8988T (cell line): ENCODE results near the gene PSMC4.
A peak's percentile ranks its signal among the peaks of the same experiment; 100 is the strongest.

ENCODE experiments used
- DNase-seq: peaks from one replicate; pipeline ENCODE4 v3.0.0; 2011

The PSMC4 gene

DNA sequence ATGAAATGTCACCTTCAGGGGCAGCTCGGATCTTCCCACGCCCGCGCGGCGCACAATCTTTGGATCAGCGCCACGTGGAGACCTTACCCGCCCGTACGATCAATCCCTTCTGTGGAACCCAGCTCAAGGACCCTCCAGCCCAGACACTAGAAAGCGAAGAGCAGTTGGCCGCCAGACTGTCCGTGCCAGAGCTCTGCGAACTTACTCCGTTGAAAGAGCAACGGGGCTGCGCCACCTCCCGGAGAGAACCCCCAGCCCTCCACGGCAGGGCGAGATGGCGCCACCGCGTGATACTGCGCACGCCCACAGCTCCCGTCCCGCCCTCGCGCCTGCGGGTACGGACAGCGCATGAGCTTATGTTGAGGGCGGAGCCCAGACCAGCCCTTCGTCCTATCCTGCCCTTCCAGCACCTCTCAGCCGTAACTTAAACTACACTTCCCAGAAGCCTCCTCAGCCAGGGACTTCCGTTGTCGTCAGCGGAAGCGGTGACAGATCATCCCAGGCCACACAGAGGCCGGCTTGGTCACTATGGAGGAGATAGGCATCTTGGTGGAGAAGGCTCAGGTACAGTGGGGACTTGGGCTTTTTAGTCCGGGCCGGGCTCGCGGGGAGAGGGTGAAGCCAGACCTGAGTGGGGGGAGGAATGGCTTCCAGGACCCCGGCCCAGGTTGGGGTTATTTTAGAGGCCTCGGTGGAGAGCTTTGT is at the start of gene PSMC4:
TSS of gene PSMC4 (plus strand) at position 491 of the 705 bp plus-strand sequence. CDS start at position 529, 38 bp downstream.
- DNase-seq: peak; percentile 74

DNA sequence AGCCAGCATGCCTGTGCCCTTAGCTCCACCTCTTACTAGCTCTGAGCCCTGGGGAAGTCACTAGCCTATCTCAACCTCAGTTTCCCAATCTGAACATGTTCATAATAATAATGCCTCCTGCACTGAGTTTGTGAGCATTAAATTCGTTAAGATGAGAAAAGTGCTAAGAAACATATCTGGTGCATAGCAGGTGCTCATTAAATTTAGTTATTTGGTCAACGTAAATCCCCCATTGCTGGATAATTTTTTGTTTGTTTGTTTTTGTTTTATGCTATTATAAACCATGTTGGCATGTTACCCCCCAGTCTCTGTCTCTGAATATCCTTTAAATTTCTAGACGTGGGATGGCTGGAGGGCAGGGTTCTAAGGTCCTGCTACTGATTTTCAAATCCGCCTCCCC is 47.1 kb upstream of the PSMC4 start:
- no peak for DNase-seq

DNA sequence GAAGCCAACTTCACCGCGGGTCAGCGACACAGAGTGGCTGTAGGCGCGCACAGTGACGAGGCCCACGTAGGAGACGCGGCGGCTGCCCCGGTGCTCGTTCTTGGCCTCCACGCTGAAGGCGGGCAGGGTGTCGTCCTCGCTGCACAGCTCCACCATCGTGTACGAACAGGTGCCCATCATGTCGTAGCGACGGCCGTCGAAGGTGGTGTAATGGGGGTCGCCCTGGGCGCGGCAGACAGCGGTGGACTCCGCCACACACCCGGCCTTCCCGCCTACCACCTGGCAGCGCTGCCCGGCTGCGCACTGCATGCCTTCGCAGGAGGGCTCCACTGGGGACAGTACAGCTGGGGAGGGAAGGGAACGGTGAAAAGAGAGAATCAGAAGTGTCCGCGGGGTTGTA is 46.6 kb upstream of the PSMC4 start:
- no peak for DNase-seq

DNA sequence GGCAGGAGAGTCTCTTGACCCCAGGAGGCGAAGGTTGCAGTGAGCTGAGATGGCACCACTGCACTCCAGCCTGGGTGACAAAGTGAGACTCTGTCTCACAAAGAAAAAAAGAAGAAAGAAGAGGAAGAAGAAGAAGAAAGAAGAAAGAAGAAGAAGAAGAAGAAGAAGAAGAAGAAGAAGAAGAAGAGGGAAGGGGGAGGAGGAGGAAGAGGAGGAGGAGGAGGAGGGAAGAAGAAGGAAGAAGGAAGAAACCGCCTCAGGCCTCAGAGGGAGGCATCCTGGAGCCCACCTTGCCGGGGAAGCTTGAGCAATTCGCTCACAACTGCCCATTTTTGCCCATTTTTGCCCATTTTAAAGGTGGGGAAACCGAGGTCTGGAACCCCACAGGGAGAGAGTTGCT is 46.0 kb upstream of the PSMC4 start:
- no peak for DNase-seq

DNA sequence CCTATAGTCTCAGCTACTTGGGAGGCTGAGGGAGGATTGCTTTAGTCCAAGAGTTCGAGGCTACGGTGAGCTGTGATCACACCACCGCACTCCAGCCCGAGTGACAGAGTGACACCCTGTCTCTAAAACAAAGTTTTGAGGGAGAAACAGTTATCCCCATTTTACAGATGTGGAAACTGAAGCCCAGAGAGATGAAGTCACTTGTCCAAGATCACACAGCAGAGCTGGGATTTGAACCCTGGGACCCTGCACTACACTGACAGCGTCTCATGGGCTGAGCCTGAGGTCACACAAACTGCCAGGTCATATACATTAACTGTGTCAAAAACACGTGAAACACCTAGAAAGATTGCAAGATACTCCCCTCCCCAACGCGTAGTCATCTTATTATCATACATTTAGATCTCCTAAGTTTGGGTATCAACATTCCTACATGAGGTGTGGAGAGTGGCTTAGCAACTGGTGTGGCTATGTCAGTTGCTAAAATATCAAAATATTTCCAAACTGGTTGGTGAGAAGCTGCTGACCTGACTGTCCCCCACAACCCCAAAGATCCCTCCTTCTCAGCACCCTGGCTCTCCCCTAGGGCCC is 44.7 kb upstream of the PSMC4 start:
- no peak for DNase-seq

DNA sequence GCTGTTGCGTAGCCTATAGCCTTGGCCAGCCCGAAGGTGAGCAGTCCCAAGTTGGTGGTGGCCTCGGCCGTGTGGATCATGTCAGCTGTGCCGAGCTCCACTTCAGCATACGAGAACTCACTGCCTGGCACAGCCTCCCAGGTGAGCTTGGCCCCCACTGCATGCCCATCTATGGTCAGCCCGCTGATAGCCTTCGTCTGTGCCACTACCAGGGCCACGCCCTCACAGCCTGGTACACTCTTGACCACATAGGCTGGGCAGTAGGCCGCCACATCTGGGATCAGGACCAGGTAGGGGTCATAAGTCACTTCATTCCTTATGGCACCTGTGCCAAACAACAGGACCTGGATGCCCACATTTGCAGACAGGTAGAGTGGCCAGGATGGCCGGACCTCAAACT is 43.9 kb upstream of the PSMC4 start:
- no peak for DNase-seq

DNA sequence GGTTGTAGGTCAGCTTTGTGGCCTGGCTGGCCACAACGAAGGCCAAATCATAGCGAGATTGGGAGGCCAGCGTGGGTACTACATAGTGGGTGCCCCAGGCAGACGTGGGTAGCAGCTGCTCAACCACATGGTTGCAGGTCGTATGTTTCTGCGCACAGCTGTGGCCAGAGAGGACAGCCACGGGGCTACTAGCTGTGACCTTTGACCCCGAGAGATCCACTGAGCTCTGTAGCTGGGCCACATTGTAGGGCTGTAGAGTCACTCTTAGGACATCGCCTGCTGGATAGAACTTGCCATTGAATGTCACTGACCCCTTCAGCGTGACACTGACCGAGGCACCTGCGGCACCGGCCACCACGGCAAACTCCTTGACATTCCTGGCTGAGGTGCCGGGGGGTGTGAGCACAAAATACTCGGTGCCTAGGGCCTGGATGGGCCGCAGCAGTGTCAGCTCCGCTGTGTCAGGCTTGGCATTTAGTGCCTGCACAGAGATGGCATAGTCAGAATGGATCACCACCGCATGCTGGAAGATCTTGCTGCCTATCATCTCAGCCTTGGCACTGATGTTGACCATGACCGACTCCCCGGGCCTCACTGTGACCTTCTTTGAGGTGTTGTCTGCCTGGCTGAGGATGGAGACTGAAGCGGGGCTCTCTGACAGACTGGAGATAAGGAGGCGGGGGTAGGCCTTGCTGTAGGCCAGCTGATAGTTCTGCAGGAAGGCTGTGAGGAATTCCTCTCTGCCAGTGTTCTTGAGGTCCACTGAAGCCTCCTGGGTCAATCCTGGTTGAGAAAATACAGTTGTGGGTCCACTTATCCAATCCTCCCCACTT is 43.2 kb upstream of the PSMC4 start:
- no peak for DNase-seq

DNA sequence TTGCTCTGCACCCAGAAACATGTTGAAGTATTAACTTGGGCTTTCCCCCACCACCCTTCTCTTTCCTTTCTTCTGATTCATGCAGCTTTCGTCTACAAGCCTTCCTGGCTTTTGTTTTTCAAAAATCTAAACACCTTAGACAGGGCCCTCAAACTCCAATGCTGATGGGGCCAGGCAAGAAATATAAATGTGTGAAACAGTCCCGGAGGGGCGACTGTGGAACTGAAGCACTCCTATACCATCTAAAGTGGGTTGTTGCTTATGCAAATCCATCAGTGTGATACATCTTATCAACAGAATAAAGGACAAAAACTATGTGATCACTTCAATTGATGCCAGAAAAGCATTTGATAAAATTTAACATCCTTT is 42.6 kb upstream of the PSMC4 start:
- no peak for DNase-seq

DNA sequence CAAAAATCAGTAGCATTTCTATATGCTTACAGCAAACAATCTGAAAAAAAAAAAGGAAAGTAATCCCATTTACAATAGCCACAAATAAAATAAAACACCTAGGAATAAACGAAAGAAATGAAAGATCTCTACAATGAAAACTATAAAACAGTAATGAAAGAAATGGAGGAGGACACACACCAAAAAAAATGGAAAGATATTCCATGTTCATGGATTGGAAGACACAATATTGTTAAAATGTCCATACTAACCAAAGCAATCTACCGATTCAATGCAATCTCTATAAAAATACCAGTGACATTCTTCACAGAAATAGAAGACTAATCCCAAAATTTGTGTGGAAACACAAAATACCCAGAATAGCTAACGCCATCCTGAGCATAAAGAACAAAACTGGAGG is 41.2 kb upstream of the PSMC4 start:
- no peak for DNase-seq

DNA sequence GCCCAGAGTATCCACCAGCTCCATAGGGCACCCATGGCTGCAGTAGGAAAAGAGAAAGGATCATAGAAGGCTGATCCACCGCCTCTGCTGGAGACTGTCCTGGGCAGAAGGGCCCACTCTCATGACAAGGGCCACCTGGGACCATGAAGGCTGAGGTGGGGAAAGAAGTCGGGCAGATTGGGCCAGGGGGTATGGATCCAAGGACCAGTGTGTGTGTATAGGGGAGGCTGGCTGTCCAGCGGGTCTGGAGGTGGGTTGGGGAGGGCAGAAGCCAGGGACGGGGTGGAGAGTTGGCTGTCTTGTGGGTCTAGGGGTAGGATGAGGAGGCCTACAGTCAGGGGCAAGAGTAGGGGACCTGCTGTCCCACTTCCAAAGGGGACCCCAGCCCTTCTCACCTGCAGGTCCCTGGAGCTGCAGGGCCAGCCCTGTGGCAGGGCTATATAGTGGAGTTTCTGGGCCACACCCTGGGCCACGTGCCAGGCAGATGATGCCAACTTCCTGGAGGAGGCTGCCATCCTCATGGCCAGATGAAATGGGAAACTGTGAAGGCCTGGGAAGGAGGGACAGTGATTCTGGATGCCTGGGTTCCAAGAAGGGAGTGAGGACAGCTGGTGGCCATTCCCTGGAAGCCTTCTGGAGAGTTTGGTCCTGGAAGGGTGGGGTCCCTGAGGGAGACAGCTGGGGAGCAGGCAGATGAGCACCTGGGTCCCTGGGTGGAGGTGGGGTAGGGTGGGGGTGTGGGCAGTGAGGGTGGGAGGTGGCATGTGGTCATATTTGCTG is 36.2 kb upstream of the PSMC4 start, which contains the start of gene FCGBP:
TSS of gene FCGBP (minus strand) at position 51 of the 780 bp plus-strand sequence.
- no peak for DNase-seq

DNA sequence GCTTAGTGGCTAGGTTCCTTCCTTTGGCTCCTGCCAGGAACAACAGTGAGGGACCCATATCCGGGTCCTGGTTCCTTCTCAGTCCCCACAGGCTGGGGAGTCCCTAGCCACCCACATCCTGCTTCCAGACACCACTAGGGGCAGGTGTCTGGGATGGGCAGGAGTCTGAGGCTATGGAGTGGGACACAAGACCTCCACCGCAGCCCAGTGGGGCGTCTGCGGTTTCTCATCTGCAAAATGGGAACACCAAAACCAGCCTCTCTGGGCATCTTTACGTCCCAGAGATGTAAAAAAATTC is 35.7 kb upstream of the PSMC4 start:
- DNase-seq: no peak

DNA sequence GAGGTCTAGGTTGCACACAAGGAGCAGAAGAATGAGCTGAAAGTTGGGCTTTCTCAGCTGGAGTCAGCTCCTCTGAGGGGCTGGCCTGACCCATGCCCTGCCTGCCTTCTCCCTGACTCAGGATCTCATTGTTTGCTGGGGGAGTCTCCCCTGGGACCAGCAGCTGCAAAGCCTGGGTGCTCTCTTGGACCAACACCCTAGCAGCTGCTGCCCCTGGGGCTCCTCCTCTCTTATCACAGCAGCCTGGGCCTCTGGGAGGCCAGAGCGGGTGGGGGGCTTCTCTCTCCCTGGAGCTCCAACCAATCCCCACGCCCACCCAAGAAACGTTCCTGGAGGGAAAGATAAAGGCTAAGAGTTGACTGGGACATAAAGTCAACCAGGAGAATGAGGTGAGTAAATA is 34.9 kb upstream of the PSMC4 start:
- DNase-seq: no peak

DNA sequence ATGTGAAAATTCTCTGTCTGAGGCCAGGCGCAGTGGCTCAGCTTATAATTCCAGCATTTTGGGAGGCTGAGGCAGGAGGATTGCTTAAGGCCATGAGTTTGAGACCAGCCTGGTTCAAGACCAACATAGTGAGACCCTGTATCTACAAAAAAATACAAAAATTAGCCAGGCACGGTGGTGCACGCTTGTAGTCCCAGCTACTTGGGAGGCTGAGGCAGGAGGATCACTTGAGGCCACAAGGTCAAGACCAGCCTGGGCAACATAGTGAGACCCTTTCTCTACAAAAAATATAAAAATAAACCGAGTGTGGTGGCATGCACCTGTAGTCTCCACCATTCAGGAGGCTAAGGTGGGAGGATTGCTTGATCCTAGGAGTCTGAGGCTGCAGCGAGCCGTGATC is 34.3 kb upstream of the PSMC4 start:
- DNase-seq: no peak

DNA sequence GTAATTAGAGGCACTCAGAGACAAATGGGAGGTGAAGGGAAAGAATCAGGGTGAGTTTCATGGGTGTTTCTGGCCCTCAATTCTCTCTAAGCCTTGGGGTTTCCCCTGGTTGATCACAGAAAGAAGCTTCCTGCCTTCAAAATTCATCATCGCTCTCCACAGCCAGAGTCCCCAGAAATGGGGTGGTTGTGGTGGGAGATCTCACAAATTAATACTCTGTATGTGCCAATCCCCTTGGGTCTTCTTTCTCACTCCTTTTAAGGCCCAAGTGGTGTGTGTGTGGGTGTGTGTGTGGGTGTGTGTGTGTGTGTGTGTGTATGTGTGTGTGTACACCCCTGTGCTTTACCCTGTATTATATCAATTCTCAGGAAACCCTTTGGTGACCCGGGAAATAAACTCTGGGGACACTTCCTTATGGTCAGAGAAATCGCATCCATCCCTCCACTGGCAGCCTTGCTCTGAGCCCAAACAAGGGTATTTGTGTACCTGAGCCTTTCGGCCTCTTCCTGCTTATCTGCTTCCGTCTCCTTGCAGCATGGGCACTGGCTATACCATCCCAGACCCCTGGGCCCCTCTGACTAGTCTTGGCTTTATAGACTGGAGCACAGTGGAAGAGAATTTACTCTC is 33.8 kb upstream of the PSMC4 start:
- no peak for DNase-seq

DNA sequence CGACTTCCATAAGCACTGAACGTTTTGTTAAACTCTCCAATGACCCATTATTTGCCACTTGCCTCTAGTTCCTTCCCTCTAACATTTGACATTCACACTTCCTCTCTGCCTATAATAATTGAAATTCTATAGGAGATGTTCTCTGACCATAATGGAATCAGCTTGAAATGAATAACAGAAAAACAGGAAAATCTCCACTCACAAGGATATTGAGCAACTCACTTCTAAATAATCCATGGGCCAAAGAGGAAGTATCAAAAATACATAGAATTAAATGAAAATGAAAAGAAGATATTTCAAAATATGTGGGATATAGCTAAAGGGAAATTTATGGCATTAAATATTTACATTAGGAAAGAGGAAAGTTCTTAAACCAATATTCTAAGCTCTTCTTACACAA is 33.2 kb upstream of the PSMC4 start:
- no peak for DNase-seq

DNA sequence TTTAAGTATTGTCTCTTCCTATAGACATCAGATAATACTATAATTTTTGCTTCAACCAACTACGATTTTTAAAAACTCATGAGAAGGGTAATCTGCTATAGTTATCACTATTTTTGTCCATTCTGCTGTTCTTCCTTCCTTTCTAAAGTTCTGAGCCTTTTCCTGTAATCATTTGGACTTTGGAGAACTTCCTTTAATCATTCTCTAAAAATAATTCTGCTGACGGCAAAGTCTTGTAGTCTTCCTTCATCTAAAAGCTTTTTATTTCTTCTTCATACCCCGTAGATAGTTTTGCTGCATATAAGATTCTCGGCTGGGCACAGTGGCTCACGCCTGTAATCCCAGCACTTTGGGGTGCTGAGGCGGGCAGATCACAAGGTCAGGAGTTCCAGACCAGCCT is 31.4 kb upstream of the PSMC4 start:
- DNase-seq: no peak

DNA sequence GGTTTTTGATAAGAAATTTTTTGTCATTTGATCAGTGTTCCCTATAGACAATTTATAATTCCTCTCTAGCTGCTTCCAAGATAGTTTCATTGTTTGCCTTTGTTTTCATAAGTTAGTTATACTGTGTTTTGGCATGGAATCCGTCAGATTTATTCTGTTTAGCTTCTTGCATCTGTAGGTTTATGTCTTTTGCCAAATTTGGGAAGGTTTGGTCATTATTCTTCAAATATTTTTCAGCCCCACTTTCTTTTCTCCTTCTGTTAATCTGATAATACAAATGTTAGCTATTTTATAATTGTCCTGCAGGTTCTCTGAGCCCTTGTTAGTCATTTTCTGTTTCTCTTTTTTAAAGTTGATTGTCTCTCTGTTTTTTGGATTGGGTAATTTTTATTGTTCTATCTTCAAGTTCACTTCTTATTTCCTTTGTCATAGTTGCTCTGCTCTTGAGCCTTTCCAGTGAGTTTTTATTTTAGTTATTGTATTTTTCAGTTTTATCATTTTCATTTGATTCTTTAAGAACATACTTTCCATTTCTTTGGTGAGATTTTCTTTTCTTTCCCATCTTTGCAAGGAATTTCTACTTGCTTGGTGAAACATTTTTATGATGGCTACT is 30.6 kb upstream of the PSMC4 start:
- no peak for DNase-seq

DNA sequence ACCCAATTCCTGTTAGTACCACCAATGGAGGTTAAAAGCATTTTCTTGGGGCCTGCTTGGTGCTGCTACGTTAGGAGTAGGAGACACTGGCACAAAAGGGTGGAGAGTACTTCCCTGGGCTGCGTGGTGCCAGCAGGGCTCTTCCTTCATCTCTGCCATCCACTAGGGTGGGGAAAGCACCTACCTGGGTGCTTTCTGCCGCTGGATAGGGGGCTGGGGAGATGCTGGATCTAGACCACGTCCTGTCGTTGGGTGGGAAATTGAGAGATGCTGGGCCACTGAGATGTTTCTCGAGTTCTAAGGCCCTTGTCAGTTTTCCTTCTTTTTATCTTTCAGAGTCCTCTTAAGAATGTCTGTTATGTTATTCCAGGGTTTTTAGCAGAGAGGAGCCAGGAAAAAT is 29.8 kb upstream of the PSMC4 start:
- DNase-seq: no peak

DNA sequence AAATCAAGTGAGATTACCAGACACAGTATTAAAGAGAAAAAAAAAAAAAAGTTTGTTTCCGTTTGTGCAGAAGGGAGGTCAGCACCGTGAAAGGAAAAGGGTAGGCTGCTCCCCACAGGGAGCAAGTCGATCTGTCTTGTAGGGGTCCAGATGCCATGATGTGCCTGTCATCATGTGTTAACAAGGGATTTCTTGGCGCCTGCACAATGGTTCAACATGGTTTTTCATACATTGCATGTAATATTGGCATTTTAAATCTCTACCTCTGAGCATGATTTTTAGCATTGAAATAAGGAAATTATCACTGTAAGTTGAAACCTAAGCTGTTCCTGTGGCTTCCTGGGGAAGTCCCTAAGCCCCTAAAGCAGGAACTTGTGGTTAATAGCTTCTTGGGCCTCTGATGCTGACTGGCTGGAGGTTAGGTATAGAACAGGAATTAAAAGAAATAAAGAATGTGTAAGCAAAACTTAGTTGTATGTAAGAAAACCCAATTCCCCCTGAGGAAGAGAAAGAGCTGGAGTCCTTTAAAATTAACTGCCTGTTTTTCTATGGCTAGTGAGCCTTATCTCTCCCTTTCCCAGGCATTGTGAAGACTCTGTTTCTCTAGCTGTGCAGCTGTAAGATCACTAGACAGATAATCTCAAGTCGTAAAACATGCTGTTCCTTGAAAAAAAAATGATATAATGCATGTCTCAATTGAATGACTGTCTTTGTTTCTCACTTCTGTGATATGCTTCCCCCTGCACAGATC is 29.2 kb upstream of the PSMC4 start:
- no peak for DNase-seq

DNA sequence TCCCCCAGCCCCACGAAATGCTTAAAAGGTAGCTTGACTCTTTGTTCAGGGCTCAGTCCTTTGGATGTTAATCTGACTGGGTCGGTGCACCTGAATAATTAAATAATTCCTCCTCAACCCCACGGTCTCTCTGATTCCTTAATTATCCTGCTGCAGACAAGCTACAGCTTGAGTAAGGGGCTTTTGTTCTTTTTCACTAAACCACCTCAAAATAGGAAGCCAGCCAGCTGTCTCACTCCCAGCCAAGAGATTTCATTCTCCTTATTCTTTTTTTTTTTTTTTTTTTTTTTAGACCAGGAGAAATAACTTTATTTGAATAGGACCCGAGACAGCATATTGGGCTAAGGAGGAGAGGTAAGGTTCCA is 28.6 kb upstream of the PSMC4 start:
- no peak for DNase-seq

DNA sequence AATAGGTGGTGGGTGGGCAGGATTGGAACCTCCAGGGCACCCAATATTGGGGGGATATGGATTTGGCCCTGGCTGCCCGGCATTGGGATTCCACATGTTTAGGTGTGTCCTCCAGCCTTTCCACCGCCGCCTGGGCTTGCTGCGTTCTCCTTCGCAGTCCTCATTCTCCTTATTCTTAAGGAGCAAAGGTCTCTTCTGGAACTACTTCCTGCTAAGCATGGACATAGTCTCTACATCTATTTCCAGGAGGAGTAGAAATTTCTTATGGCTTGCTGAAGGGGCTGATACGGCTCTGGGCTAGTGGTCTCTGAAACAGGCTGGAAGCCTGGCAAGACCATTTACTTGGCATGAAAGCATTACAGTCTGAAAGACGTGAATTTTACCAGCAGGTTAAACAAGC is 27.4 kb upstream of the PSMC4 start:
- no peak for DNase-seq

DNA sequence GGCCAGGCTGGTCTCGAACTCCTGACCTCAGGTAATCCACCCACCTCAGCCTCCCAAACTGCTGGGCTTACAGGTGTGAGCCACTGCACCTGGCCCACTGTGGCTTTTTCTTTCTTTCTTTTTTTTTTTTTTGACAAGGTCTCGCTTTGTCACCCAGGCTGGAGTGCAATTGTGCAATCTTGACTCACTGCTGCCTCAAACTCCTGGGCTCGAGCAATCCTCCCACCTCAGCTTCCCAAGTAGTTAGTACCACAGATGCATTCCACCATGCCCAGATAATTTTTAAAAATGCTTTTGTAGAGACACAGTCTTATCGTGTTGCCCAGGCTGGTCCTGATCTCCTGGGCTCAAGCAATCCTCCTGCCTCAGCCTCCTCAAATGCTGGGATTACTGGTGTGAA is 24.4 kb upstream of the PSMC4 start:
- DNase-seq: no peak
